Germinal center (tissue), 1 donor: ENCODE data around the gene HS6ST2.
"Not testable (repeated sequence)": the region's sequence is repeated elsewhere in the genome, so short reads cannot be mapped to it uniquely, and the experiment has no call there.

Experiments used
- DNase-seq: peaks from one replicate; pipeline ENCODE4 v3.0.0; 2012; ENCODE audit warnings: mixed read lengths, low spot score

Gene HS6ST2

DNA sequence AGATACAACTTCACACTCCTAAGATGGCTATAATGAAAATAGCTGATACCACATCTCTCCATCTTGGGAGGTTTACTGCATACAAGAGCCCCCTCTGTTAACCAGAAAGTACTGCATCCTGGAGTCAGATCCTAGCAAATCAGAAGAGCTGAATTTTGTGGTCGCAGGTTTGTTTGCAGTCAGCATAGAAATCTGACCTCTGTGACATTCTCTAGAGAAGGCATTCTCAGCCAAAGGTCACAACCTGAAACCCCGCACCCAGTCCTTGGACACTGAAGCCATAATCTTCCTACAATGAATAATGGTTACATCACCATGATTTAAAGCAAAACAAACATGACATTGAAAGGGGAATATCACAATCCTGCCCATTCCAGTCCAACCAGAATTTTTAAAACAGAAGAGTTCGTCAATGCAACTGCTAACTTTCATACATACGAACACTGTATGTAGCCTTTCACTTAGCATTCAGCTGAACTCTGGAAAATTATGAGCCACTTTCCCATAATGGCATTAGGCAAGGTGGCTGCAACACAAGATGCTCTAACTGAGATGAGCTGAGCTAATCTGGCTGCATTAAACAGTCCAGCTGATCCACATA is 17.6 kb downstream of the HS6ST2 start:
- no peak for DNase-seq

DNA sequence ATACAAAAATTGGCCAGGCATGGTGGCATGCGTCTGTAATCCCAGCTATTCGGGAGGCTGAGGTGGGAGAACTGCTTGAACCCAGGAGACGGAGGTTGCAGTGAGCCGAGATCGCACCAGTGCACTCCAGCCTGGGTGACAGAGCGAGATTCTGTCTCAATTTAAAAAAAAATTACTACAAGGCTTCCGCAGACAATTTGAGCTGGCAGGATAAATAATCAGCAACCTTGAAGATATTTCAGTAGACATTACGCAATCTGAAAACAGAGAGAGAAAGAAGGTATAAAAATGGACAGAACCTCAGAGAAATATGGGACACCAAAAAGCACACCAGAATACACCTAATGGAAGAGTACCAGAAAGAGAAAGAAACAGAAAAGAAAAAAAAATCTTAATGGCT is 25.3 kb downstream of the HS6ST2 start:
- no peak for DNase-seq

DNA sequence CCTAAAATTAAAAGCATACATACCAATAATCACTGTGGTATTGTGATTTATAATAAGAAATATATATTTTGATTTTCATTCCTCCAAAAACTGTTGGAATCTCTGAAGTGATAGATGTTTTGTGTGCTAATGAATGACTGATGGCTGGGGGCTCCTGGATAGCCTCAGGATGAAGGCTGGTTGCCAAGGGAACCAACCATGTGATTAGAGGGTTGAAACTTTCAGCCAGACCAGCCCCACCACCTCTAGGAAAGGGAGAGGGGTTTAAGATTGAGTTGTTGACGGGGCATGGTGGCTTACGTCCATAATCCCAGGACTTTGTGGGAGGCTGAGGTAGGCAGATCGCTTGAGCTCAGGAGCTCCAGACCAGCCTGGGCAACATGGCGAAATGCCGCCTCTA is 34.0 kb downstream of the HS6ST2 start:
- no peak for DNase-seq

DNA sequence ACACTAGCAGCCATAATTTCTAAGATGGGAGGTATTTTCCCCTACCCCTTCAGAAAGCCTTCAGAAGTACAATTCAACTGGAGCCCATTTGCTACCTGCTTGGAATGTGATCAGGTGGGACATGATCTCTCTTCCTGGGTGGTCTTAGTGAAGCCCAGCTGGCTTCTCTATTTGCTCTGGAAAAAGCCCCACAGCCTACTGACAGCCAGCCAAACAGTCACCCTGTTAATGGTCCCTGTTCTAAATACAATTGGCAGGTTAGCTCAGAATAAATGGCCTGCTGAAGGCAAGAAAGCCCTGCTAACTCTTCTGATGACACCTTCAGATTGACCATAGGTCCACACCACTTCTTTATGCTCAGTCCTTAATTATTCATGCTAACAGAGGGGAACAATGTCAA is 39.9 kb downstream of the HS6ST2 start:
- DNase-seq = no peak

DNA sequence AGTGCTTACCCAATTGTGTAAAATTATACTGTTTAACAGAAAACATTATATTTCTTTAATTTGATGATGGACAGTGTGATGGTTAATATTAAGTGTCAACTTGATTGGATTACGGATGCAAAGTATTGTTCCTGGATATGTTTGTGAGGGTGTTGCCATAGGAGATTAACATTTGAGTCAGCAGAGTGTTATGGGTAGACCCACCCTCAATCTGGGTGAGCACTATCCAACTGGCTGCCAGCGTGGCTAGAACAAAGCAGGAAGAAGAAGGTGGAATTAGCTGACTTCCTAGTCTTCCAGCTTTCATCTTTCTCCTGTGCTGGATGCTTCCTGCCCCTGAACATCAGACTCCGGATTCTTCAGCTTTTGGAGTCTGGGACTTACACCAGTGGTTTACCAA is 42.1 kb downstream of the HS6ST2 start:
- DNase-seq = no peak

DNA sequence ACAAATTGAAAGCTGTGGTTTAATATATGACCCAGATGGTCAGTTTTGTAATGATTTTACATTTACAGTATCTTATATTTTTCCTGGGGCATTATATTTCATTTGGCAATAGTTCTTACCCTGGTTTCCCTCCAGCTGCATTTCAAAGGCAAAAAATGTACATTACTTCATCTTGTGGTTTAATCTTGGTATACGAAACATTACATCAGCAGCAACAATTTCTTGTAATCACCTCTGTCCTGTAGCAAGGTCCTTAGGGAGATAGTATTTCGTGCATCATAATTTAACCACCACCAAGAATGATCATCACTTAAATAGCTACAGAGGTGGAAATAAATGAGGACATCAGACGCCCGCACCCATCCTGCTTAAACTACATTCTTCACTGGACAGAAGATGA is 48.8 kb downstream of the HS6ST2 start:
- no peak for DNase-seq

DNA sequence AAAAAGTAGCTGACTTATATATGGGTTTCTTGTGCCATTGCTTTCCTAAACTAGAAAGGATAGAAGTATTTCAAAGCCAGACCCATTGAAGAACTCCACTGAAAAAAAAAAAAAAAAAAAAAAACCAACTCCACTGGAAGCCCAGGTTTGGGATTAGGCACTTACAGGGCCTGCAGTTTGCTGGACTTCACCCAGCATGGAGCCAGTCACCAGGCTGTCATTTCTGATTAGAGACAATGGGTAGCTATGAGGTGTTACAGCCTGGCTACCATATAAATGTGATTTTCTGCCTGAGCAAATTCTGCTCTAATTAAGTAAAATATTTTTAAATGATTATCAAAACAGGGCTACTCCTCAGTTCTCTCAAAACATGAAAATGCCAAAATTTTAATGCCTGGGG is 49.5 kb downstream of the HS6ST2 start:
- DNase-seq = no peak

DNA sequence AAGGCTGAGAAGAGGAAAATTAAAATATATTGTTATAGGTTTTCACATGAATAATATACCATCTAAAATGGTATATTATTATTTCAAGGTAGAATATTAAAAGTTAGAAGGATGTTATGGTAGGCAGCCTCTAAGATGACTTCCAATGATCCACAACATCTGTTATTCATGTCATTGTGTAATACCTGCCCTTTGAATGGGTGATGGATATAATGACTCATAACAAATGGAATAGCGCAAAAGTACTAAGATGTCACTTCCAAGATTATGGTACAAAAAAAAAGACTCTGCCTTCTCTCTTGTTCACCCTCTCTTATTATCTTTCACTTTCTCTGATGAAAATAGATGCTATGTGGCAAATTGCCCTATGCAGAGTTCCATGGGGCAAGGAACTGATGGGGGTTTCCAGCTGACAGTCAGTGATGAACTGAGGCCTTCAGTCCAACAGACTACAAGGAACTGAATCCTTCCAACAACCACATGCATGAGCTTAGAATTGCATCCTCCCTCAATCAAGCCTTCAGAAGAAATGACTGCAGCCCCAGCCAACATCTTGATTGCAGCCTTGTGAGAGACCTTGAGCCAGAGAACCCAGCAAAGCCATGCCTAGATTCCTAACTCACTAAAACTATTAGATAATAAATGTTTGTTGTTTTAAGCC is 57.7 kb downstream of the HS6ST2 start:
- no peak for DNase-seq

DNA sequence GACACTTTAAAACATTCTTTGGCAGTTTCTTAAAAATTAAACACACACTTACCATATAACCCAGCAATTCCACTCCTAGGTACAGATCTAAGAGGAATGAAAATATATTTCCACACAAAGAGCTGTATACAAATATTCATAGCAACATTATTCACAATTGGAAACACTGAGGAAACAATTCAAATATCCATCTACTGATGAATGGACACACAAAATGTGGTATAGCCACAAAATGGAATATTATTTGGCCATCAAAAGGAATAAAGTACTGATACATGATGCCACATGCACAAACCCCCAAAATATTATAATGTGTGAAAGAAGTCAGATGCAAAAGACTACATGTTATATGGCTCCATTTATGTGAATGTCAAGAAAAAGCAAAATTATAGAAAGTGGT is 70.9 kb downstream of the HS6ST2 start:
- DNase-seq = no peak

DNA sequence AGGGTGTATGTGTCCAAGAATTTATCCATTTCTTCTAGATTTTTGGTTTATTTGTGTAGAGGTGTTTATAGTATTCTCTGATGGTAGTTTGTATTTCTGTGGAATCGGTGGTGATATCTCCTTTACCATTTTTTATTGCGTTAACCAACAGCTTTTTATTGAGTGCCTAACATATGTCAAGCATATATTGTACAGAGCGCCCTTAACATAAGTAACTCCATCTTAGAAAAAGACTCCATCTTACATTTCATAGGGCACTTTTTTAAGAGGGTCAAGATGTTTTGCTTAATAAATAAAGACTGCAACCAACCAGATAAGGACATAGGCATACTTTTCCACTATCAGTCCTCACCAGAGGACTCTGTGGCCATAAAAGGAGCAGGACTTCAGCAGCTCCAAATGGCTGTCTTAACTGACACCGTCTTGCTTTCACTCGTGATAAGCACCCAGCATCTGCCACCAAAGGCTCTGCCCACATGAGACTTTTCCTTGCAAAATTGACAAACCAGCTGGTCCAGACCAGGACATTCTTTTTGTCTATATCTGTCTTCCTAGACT is 75.0 kb downstream of the HS6ST2 start:
- no peak for DNase-seq

DNA sequence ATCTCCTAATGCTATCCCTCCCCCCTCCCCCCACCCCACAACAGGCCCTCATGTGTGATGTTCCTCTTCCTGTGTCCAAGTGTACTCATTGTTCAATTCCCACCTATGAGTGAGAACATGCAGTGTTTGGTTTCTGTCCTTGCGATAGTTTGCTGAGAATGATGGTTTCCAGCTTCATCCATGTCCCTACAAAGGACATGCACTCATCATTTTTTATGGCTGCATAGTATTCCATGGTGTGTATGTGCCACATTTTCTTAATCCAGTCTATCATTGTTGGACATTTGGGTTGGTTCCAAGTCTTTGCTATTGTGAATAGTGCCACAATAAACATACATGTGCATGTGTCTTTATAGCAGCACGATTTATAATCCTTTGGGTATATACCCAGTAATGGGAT is 77.7 kb downstream of the HS6ST2 start:
- DNase-seq = not testable (repeated sequence)

DNA sequence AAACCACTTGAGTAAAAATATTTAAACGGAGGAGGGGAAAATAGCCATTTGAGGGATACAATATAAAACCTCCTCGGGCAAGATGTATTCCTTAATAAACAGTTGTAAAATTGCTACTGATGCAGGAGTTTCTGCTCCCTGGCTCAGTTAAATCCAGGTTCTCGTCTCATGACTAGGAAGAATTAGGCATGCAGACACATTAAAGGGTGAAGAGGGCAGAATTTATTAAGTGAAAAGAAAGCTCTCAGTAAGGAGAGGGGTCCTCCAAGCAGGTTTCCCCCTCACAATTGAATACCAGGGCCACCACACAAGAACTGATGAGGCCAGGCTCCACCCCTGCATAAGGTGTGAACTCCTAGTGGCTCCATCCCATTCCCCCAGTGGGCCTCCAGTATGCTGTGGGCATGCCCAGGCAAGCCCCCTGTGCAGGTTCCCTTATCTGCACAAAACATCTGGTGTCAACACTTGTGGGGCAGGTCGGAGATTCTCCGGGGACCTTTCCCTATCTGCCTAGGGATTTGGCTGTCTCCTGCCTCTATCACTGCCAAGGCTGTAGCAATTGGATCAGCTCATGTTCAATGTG is 80.4 kb downstream of the HS6ST2 start:
- DNase-seq = no peak

DNA sequence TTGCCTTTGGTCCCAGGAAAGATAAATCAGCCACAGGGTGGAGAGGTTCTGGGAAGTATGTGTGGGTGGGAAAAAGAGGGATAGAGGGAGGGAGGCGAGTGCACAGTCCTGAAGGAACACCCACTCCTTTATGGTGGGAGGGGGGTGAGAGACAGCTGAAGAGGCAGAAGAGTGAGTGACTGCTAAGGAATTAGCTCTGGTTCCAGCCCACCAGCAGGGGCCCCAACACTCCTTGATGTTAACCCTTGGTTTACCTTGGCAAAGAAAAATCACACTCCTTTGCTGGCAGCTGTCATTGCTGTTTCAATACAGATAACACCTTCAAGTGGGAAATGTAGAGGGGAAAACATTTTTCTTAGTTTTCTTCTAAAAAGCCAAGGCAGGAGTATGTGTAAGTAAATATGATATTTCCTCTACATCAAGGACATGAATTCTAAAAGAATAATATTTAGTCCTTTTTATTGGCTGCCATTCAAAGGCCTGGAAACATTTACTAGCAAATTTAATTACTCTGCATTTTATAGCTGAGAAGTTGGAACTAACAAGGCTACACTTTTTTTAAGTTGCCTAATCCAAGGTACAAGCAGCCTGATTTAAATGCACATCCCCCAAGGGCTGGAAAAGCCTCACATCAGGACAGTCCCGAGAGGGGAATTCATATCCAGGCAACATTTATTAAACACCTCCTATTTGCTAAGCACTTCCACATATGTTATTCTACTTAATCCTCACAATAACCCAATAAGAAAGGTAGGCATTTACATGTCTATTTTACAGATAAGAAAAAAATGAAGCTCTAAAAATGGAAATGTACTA is 81.7 kb downstream of the HS6ST2 start:
- no peak for DNase-seq

DNA sequence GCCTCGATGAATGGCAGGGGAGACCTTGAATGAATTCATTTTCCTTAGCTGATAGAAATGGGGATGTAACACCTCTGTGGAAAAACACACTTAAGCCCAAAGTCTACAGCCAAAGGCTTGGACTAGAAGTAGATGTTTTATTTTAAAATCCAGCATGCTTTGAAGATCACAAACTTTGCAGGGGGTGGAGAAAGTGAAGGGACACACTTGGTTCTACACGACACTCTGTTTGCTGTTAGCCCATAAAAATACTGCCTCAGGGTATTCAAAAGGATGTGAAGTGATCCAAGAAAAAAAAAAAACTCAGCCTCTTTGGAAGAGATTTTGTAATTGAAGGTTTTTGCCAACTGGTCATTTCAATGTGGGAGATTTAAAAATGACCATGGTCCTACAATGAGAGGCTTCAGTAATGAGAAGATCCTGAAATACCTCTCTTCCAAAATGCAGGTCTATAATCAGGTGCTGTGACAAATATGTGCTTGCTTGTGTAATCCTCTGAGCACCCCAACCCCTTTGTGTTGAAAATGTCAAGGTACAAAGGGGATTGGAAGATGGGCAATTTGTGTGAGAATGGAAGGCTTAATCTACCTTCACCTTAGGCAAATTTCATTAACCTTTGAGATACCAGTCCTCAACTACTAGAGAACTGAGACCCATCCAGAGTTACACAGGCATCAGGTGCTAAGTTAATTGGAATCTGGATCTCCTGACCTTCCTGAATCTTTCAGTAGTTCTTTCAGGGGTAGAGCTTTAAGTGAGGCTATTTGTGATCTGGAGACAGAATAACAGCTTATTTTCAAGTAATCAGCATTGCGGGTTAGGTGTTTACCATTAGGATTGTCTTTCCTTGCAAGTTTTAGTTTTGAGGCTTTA is 82.5 kb downstream of the HS6ST2 start:
- DNase-seq = no peak

DNA sequence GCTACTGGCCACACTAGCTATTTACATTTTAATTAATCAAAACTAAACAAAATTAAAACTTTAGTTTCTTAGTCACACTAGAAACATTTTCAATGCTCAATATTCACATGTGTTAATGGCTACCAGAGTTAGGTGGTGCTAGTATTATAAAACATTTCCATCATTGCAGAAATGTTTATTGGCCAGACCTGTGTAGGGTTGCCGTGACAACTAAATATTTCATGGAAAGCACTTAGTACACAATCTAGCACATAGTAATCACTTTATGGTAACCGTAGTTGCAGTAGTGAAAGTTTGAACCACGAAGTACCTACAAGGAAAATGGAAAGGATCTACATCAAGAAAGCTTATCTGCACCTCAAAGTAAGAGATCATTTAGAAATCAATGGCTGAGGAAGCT is 95.9 kb downstream of the HS6ST2 start:
- DNase-seq = no peak

DNA sequence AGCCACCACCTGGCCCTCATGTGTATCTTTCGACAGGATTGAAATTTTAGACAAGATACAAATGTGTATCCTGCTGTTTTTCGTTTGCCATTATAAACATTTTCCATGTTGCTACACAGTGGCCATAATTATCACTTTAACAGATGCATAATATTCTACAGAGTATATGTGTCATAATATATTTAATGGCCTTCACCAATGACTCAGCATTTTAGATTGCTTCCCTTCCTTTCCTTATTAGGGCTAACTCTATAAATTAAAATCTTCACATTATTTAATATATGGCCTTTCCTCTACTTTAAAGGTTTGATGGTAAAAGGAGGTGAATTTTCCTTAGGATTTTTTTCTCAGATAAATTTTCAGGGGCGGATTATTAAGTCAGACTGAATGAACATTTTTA is 97.4 kb downstream of the HS6ST2 start:
- DNase-seq = no peak

DNA sequence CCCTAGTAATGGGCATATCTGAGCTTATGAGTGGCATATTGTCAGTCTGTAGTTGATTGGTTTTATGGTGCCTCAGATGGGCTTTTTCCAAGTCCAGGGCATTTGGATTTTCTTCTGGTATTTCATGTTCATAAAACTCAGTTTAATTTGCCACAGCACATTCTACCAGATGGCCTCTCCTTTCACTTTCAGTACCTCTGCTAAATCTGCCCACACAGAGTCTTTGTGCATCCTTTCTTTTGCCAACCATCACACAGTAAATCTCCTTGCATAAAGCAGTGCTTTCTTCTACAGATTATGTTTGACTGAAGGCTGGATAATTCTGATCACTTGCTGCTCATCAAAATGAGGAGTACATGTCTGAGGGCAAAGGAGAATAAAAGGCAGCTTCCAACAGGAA is 98.2 kb downstream of the HS6ST2 start:
- no peak for DNase-seq

DNA sequence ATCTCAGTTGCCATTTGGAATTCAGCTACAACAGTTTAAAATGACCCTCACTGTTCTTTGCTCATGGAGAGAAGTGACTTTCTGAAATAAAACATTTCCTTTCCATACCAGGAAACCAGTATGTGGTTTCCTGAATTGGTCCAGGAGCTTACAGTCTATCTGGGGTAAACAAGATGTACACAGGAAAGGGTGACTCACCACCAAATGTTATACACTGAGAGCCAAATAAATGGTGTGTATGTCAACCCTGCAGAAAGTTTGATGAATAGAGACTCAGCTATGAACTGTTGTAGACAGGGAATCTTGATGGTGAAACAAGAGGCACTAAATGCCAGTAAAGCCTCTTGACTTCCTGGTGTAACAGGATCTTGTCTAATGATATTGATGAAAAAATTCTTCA is 100.4 kb downstream of the HS6ST2 start:
- DNase-seq = no peak

DNA sequence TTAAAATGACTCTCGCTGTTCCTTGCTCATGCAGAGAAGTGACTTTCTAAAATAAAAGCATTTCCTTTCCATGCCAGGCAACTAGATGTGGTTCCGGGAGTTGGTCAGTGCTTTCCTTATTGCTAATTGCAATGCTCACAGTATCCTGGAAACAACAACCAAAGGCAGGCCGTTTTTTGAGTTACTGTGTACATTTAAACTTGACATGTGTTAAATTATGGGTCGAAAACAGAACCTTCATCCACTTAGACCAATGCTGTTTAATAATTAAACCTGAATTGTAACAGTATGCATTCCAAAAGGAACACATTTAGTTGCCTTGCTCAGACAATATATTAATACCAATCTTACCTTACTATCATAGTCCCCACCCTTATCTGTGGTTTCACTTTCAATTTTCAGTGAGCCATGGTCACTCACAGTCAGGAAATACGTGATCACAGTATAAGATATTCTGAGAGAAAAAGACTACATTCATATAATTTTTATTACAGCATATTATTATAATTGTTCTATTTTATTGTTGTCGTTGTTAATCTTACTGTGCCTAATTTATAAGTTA is 102.6 kb downstream of the HS6ST2 start:
- DNase-seq = no peak

DNA sequence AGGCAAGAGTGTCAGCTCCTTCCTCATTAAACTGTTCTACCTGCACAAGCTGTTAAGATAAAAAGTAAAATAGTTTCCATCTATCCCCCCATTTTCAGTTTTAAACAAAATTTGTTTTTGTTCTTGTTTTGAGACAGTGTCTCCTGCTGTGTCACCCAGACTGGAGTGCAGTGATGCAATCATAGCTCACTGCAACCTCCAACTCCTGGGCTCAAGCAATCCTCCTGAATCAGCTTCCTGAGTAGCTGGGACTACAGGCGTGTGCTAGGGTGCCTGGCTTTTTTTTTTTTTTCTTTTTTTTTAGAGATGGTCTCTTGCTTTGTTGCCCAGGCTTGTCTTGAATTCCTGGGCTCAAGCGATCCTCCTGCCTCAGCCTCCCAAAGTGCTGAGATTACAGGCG is 105.4 kb downstream of the HS6ST2 start:
- DNase-seq = no peak

DNA sequence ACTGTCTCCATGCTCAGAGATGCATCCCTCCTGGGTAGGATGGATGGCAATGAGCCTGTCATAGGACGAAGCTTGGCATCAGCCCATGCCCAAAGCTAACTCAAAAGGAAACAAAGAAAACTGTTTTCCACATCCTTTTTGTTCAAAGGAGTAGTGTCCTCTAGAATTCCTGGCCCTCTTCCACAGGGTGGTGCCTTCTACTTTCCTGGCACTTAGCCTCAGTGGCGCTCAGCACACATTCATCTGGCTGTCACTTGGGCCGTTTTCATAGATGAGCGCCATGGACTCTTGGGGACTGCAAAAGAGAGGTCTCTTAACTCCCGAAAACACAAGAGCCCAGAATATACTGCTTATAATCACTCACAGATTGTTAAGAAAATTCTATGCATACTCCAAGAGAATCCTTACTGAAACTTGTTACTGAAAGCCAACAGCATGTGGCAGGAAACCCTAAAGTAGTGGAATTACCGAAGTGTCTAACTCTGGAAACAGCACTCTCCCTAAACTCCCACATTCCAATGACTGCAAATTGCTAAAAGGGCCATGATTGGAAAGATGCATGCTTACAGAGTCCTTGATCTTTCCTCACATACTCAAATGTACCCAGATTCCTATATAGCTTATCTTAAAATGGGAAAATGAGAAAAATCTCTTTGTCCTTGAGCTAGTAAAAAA is 110.0 kb downstream of the HS6ST2 start:
- no peak for DNase-seq
